Lung (tissue), 12 donors: ENCODE data around the gene HMGCL. TPM values are rescaled to one million over a fixed set of nuclear protein-coding genes. Genes with fewer than 3 reads are reported as not detected.
A peak's percentile ranks its signal among the peaks of the same experiment; 100 is the strongest.

Experiments used
- ATAC-seq: fragments of 200-7000 bp; cut with Tn5 transposase; one replicate; pipeline ENCODE4 v1.9.1; 2020; ENCODE audit warnings: moderate number of reproducible peaks; ENCODE audit not compliant: insufficient read depth, low FRiP score
- DNase-seq, 3 donors: peaks; one replicate each; pipeline ENCODE4 v3.0.0-alpha.2; 2013 to 2017
- H3K27ac ChIP-seq, 2 donors: one replicate each; pipeline ENCODE4 v1.5.1; 2013; ENCODE audit warnings: mild to moderate bottlenecking in 2 of 2, moderate library complexity in 2 of 2, control low read depth in 1 of 2, inconsistent platforms in 1 of 2, low read depth in 1 of 2, low read length in 1 of 2
- H3K27me3 ChIP-seq, 3 donors: one replicate each; pipeline ENCODE4 v1.5.1; 2013; ENCODE audit warnings: low read length in 2 of 3; ENCODE audit not compliant: control insufficient read depth in 3 of 3, insufficient read depth in 3 of 3
- H3K36me3 ChIP-seq, 4 donors: one replicate each; pipeline ENCODE4 v1.5.1; 2013; ENCODE audit warnings: low read length in 4 of 4, mild to moderate bottlenecking in 1 of 4, moderate library complexity in 1 of 4; ENCODE audit not compliant: control insufficient read depth in 4 of 4, insufficient read depth in 4 of 4
- H3K4me1 ChIP-seq, 5 donors: one replicate each; pipeline ENCODE4 v1.5.1; 2013; ENCODE audit warnings: low read length in 5 of 5, mild to moderate bottlenecking in 2 of 5, moderate library complexity in 1 of 5; ENCODE audit not compliant: control insufficient read depth in 5 of 5, insufficient read depth in 5 of 5
- H3K4me3 ChIP-seq: one replicate; pipeline ENCODE4 v1.5.1; 2013; ENCODE audit warnings: mild to moderate bottlenecking, control low read depth, moderate library complexity
- H3K9ac ChIP-seq, 2 donors: one replicate each; pipeline ENCODE4 v1.5.1; 2013; ENCODE audit warnings: low read length in 2 of 2, control low read depth in 1 of 2; ENCODE audit not compliant: insufficient read depth in 1 of 2
- H3K9me3 ChIP-seq, 4 donors: one replicate each; pipeline ENCODE4 v1.5.1; 2013; ENCODE audit warnings: low read length in 3 of 4, mild to moderate bottlenecking in 1 of 4, moderate library complexity in 1 of 4; ENCODE audit not compliant: control insufficient read depth in 4 of 4, insufficient read depth in 3 of 4
- WGBS, 2 donors: extraction: QIAGEN DNeasy Blood & Tissue Kit; methylation state at CpG; one replicate each; pipeline ENCODE4 v1.1.7; 2013; 5-methylcytosine and 5-hydroxymethylcytosine counted together
- polyA plus RNA-seq, 2 donors: library from polyadenylated mRNA; stranded (reverse); fragments of 200-250 nt; gene quantifications; one replicate each; pipeline ENCODE4 v1.2.1, GENCODE V29; 2013
- total RNA-seq, 2 donors: library from RNA; depleted of rRNA in 1 of 2; stranded (reverse); fragments of >200 nt in 1 of 2; gene quantifications; one replicate each; pipeline ENCODE4 v1.2.1, GENCODE V29; 2014 to 2021
- TF ChIP-seq, protein P1 (sequence below): IDR thresholded peaks from 2 replicates; pipeline ENCODE4 v1.5.1; 2012; ENCODE audit warnings: mild to moderate bottlenecking; ENCODE audit errors: control extremely low read depth, extremely low read depth
- donor health status: control.
- donor health status: control.
- donor health status: Bipolar disorder and iron deficiency.
- donor health status: healthy.
- donor health status: DM: yes; HTN: yes; CAD: no.

HMGCL gene
- total and polyA plus RNA-seq, 4 donors, result 33.3 to 47.6 (median 43.9) TPM

GRCh38 chr1:23865543-23865930 lies 40.3 kb upstream of the HMGCL start:
- no peak overlapping the region for H3K4me3 ChIP-seq
- no peaks in the 10 kb centered on the region for H3K9me3 ChIP-seq
- H3K9ac ChIP-seq, result no peak overlapping the region
- ATAC-seq (no peak), DNase-seq (peak in 1 of 3 donors; percentile 35)
- TF ChIP-seq, protein P1, sequence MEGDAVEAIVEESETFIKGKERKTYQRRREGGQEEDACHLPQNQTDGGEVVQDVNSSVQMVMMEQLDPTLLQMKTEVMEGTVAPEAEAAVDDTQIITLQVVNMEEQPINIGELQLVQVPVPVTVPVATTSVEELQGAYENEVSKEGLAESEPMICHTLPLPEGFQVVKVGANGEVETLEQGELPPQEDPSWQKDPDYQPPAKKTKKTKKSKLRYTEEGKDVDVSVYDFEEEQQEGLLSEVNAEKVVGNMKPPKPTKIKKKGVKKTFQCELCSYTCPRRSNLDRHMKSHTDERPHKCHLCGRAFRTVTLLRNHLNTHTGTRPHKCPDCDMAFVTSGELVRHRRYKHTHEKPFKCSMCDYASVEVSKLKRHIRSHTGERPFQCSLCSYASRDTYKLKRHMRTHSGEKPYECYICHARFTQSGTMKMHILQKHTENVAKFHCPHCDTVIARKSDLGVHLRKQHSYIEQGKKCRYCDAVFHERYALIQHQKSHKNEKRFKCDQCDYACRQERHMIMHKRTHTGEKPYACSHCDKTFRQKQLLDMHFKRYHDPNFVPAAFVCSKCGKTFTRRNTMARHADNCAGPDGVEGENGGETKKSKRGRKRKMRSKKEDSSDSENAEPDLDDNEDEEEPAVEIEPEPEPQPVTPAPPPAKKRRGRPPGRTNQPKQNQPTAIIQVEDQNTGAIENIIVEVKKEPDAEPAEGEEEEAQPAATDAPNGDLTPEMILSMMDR, result no peak
- H3K4me1 ChIP-seq, result peaks cover 0 to 15% (median 11%) of the 10 kb centered on the region in 5 donors
- 59 to 70% methylated on average over 4 of the region's 4 CpGs for WGBS, 2 donors
- H3K27me3 ChIP-seq, result peaks cover 0 to 2% (median 0%) of the 10 kb centered on the region in 3 donors
- peaks cover 0 to 7% (median 3%) of the 10 kb centered on the region in 4 donors for H3K36me3 ChIP-seq
- peak overlapping the region in 1 of 2 donors; percentile 46 for H3K27ac ChIP-seq

DNA sequence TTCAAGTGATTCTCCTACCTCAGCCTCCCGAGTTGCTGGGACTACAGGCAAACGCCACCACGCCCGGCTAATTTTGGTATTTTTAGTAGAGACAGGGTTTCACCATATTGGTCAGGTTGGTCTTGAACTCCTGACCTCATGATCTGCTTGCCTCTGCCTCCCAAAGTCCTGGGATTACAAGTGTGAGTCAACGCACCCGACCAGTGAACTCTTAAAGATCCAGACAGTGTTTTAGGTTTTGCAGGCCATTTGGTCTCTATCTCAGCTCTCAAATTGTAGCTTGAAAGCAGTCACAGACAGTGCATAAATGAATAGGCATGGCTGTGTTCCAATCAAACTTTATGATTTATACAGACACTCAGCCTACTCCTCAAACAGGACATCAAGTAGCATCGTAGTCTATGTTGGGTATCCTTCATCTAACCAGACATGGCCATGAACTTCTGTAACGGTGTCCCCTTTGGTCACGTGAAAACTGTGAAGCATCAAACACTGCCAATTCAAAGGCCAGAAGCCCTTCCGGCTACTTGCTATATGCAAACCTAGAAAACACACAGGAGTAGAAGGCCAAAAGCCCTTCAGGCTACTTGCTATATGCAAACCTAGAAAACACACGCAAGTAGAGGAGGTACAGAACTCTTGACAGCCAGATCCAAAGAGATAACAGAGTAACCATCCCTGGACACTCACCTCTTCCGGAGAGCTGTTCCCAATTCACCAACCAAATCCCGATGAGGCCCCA lies 39.7 kb upstream of the HMGCL start:
- H3K27ac ChIP-seq, result no peak overlapping the region

DNA sequence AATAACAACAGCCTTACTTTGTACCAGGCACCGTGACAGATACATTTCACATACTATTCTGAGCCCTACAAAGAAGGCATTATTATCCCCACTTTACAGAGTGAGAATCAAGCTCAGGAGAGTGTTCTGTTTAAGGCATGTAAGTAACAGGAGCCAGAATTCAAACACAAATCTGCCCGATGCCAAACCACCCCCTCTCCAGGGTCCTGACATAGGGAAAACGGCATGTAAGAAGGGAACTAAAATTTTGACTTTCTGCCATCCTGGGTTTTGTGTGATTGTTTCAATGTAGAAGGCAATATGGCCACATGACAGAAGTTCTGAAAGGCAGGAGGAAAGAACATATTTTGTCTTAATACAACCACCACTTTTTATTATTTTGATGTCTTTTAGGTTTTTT lies 37.4 kb upstream of the HMGCL start:
- ATAC-seq, result no peak
- H3K27ac ChIP-seq, result no peak overlapping the region
- DNase-seq, result no peak
- H3K9ac ChIP-seq, result no peak overlapping the region
- no peaks in the 10 kb centered on the region for H3K9me3 ChIP-seq
- no peaks in the 10 kb centered on the region for H3K27me3 ChIP-seq
- no peak overlapping the region for H3K4me3 ChIP-seq
- peaks cover 0 to 14% (median 7%) of the 10 kb centered on the region in 4 donors for H3K36me3 ChIP-seq
- TF ChIP-seq, protein P1, result no peak
- H3K4me1 ChIP-seq, result peaks cover 0 to 12% (median 6%) of the 10 kb centered on the region in 5 donors
- 83 to 86% methylated on average over 3 of the region's 3 CpGs for WGBS, 2 donors

More for the DNA sequence above, 39.7 kb upstream of the HMGCL start:
- Histone ChIP-seq H3K9ac (no peak overlapping the region), H3K4me3 (no peak overlapping the region), H3K9me3 (no peaks in the 10 kb centered on the region), H3K27me3 (peaks cover 0 to 2% (median 0%) of the 10 kb centered on the region in 3 donors), H3K4me1 (peaks cover 0 to 15% (median 11%) of the 10 kb centered on the region in 5 donors), H3K36me3 (peaks cover 0 to 7% (median 3%) of the 10 kb centered on the region in 4 donors)
- DNase-seq (no peak), ATAC-seq (no peak)
- TF ChIP-seq, protein P1, result no peak
- WGBS, 2 donors, result 94 to 95% methylated on average over 13 of the region's 13 CpGs
